HG03097 (cell line): ENCODE results near the gene ZNF212.

ENCODE experiments used
- ATAC-seq: cut with Tn5 transposase; IDR thresholded peaks from one replicate; pipeline ENCODE4 v1.9.1; 2021; ENCODE audit not compliant: unreplicated experiment, low FRiP score

The ZNF212 gene

DNA sequence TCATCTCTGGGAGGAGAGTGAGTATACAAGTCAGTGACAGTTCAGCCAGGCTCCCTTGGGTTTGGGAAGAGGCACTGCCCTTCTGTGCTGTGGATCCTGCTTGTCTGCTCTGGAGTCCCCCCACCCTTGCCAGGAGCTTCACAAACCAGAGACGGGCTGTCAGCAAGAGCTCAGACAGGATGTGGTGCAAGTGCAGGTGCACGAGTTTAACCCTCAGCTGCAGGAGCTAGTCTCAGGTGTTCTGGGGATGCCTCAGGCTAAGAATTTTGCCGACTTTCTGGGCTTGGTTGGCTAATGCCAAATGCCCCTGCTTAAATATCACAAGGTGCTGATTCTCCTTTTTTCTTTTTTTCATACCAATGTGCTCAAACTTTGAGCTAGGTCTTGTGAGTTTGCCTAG lies 44.9 kb downstream of the ZNF212 start:
- ATAC-seq: no peak

DNA sequence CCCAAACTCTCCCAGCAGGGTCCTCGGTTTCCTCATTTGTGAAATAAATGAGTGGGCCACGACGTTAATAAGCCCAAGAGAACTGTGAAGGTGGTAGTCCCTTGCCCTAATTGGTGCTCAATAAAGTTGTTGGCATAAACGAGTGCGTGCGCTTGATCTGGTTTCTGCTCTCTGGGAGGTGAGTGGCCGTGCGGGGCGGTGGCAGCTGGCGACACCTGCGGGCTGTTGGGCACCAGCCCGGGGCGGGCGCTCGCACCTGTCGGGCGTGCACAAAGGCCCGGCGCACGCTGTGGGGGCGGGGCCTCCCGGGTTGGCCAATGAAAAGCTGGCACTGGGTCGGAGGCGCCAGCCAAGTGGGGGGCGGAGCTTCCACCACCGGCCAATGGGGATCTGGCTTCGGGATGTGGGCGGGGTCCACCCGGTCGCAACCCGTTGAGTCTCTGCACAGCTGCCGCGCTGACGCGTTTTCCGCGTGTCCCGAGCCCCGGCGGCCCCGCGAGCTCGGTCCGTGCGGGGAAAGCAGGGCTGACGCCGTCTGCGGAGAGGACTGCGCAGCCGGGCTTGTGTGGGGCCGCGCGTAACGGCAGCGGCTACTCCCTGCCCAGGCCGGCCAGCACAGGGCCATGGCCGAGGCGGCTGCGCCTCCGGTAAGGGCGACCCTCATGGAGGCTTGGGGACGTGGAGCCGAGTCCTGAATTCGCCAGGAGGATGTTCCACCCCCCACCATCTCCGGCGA lies 45.6 kb downstream of the ZNF212 start:
- ATAC-seq: peak; percentile 98

DNA sequence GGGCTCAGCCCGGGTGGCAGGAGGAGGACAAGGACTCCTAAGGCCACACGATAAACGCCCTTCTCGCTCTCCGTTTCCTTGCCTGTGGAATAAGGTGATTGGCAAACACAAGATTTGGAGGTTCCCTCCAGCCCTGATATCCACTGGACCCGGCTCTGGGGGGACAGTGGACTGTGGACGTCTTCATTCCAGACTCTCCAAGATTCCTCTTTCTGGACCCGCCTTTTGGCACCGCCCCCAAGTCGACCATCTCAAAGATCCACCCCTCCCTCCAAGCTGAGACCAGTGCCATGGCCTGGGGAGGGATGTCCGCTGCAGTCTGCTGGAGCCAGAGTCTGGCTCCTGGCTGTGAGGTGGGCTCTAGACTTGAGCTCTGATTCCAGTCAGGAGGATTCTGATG lies 46.2 kb downstream of the ZNF212 start:
- no peak for ATAC-seq

DNA sequence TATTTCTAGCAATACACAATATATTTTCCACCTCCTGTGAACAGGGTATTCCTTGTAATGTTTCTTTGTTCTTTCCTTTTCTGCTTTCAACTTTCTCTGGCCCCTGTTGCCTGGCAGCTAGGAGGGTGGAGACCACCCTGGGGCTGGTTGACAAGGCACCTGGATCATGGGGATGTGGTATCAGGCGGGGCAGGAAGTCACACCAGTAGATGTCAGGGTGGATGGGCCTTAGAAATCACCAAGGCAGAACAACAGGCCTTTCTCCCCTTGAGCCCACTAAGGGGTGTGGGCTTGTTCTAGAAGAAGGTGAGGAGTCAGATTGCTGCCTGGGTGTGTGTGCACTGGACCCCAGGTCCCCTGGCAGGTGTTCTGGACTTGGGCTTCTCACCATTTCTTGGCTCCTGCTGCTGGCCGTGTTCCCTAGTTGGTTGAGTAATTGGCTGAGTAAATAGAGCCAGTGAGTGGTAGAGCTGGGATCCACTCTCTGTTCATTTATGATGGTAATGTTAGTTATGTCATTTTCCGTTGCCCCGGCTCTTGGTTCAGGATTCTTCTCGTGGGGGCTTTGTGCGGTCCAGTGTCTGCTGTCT lies 47.5 kb downstream of the ZNF212 start:
- no peak for ATAC-seq

DNA sequence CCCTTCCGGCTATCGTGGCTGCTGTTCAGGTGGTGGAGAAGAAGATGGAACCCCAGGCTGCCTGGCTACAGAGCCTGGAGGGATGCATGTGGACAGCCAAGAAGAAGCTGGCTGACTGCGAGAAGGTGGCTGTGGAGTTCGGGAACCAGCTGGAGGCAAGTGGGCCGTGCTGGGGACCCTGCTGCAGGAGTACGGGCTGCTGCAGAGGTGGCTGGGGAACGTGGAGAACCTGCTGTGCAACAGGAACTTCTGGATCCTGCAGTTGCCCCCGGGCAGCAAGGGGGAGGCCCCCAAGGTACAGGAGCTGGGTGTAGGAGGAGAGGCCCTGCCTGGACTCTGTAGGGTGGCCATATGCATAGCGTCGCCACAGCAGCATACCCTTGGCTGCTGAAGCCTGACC lies 48.2 kb downstream of the ZNF212 start:
- ATAC-seq: no peak

DNA sequence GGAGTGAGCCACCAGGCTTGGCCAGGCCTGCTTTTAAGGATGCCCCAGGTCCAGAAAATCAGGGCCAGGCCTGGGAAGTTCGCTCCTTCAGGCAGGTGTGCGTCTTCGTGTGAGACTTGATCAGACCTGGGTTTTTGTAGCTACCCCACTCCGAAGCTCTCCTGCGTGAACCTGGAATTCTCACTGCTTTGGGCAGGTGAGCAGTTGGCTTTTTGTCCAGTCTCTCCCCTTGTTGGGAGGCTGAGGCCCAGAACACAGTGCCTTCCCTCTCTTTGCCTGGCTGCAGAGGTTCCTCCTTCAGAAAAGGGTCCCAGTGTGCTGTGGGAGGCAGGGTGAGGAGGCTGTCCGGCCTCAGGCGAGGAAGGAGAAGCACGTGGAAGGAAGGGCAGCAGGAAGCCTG lies 49.8 kb downstream of the ZNF212 start:
- ATAC-seq: no peak

DNA sequence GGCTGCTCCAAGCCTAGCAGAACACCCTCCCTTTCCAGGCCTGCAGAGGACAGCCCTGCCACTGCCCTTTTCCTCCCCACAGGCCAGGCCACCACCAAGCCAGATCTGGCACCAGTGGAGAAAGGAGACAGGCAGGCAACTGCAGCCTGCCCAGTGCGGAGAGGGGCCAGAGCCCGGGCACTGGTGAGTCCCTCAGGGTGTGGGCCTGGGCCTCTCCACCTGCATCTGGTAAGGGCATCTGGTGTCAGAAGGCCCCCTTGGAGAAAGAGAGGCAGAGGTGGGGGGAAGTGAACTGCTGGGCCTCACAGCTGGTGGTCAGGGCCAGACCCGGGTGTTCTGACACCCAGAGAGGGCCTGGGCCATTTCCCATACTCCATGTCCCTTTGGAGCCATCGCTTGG lies 50.4 kb downstream of the ZNF212 start:
- ATAC-seq: no peak

DNA sequence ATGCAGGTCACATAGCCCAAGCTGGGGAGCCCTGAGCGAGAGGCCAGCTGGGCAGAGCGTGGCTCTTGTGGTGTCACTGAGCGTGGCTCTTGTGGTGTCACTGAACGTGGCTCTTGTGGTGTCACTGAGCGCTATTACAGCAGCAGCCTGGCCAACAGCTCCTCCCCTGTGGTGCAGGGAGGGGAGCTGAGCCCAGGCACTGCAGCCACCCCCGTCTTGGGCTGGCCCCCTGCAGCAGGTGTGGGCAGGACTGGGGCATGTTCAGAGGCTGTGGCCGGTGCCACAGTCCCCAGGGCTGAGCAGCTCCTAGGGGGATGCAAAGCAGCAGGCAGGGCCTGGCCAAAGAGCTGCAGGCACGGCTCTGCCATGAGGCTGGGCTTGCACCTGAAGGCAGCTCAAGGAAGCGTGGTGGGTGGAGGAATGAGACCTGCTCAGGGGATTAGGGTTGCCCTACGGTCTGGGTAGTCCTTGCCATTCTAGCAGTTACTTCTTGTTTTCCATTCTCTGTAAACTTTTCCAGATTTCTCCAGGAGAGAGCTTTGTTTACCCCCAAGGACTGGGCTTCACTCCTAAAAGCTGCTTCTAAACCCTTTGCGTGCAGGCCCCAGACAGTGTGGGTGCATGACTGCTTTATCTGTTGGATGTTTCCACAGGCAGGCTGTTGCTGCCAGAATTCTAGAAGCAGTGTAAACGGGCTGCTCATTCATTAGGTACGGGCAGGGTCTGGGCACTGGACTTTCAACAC lies 51.8 kb downstream of the ZNF212 start:
- ATAC-seq: no peak

DNA sequence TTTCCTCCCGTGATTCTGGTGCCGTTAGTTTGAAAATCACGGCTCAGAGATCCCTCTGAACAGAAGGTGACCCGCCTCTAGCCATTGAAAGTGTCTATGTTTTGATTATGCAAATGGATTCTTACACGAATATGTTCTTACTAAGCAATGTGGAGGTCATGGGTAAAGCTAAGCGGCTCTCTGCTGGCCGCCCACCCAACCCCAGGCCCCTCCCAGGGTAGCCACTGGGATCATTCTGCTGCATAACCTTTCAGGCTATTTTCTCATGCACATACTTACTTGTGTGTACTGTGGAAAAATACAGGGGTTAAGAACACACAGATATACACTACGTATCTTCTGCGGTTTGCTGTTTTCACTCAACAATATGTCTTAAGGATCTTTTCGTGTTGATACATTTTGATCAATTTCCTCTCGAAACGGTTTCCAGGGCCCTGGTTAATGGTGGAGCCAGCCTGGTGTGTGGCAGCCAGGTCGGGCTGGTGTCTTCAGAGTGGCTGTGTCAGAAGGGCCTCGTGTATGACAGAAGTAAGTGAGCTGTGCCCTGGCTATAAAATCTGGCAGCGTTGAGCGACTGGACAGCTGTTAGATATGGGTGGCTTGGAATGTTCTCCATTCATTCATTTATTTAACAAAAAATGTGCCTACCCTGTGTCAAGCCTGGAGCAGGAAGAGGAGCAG lies 52.5 kb downstream of the ZNF212 start:
- ATAC-seq: no peak

DNA sequence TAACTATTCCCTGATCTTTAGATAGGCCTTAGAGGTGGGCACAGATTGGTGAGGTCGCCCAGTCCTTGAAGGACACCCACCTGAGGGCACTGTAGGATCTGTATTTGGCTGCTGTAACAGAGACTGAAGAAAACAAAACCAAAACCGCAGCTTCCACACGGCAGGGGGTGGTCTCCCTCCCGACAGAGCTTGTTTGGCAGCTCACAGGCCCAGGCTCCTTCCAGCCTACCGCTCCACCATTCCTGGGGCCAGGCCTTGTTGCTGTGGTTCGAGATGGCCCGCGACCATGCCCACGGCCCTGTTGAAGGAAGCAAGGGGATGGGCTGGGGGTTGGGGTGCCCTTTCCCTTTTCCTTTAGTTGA lies 53.0 kb downstream of the ZNF212 start:
- ATAC-seq: no peak

DNA sequence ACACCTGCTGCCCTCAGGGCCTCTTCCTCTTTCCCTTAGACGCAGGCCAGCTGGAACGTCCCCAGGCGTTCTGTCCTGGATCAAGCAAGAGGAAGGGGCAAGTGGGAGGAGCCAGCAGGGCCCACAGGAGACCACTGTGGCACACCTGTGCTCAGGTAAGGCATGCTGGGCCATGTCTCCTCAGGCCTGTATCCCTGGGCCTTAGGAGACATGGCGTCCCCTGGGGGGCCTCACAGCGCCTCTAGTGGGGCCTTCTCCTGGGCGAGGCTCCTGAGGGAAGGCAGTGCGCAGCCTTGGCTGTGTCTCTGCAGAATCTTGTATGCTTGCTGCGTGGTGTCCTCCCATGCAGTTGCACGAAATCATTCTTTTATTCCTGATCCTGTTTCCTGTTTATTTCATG lies 53.9 kb downstream of the ZNF212 start:
- ATAC-seq: no peak

DNA sequence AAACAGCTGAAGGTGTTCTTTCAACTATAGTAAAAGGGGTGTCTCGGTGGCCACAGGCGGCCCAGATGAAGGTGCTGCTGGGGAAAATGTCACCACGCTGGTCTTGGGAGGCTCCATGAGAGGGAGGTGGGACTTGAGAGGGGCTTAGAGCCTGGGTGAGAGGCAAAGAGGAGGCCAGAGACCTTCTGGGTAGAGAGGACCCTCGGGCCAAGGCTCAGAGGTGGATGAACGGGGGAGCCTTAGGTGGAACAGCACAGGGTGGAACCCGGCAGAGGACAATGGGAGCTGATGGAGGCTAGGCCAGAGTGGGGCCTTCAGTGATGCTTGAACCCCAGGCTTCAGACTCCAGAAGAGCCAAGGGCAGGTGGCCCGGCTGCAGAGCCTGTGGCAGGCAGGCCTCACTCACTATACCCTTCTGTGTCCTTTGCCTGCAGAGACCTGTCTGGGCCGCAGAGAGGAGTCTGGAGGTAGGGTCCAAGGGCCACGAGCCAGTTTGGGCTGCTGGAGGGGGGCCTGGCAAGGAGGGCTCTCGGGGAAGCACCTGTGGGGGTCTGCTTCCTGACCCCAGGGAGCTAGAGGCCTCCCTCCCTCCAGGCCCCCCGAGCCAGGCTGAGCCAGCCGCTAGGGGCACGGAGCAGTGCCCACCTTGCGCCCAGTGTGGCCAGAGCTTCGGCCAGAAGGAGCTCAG lies 54.6 kb downstream of the ZNF212 start:
- no peak for ATAC-seq

DNA sequence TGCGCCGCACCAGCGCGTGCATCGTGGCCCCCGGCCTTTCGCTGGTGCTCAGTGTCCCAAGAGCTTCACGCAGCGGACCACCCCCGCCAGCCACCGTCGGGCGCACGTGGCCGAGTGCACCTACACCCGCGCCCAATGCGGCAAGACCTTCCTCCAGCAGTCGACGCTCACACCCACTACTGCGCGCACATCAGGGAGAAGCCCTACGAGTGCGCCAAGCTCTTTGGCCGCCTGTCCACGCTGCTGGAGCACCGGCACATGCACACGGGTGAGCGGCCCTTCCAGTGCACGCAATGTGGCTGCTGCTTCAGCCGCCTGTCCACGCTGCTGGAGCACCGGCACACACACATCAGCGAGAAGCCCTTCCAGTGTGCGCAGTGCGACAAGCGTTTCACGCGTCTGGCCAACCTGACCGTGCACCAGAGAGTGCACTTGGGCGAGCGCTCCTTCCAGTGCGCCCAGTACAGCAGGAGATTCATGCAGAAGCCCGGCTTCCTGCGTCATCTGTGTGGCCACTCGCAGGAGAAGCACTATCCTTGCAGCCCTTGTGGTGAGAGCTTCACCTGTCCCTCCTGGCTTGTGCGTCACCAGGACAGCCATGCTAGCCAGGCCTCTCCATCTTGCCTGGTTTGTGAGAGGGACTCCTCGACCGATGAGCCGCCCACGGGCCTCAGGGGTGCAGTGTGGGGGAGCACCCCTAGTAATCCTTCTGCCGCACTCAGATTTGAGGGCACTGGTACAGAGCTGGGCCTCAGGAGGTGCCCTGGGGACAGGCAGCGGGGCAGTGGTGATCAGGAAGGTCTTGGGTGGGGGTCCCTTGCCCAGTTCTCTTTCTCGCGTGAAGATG lies 55.4 kb downstream of the ZNF212 start:
- ATAC-seq: no peak

DNA sequence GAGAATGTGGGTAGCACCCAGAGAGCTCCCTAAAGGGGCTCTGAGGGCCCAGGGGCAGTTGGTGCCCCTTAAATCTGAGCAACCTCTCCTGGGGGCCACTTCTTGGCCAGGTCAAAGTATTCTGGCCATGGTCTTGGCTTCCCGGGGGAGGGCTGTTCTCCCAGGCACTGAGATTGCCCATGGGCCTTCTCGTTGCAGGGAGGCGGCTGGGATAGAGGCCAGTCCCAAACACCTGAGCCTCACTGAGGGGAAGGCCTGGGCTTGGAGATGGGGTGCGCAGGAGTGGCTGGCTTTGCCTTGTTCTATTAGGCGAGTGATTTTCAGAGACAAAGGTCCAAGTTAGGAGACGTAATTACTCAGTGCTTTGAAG lies 56.0 kb downstream of the ZNF212 start:
- no peak for ATAC-seq

DNA sequence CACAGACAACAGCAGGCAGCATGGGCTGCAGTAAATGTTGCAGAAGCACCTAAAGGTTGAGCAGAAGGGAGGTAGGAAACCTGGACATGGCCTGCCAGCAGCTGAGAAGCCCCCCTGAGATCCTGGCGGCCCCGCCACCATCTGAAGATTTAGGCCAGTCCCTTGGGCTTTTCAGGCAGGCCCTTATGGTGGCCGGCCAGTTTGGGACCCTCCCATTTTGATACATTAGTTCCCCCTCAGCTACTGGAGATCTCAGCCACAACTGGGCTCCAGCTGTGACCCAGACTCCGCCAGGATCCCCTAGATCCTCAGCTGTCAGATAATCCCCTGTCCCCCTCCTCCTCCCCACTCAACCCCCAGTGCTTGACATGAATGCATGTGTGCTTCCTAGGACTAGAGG lies 56.9 kb downstream of the ZNF212 start:
- no peak for ATAC-seq

DNA sequence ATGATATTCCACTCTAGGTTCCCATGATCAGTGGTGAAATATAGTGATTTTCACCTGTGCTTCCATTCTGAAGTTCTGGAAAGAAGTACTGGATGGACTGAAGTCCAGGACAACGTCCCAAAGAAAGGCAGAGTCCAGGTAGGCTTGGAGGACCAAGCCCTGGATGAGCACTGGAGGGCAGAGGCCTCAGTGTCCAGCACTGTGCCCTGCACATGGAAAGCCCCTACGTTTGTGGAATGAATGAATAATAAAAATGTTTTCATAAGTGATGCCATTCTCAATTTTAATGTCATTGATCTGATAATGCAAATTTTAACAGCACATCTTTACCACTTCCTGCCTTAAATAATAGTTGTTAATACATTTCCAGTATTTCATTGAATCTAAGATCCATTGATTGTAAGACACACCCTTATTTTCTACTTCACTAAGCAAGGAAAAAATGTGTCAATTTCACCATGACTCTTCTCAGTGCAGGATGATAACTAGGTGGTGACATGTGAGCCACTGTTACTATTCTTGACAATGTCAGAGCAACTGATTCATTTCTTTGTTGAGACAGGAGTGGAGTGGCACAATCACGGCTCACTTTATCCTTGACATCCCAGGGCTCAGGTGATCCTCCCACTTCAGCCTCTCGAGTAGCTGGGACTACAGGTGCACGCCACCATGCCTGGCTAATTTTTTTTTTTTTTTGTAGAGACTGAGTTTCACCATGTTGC lies 57.7 kb downstream of the ZNF212 start:
- ATAC-seq: no peak

DNA sequence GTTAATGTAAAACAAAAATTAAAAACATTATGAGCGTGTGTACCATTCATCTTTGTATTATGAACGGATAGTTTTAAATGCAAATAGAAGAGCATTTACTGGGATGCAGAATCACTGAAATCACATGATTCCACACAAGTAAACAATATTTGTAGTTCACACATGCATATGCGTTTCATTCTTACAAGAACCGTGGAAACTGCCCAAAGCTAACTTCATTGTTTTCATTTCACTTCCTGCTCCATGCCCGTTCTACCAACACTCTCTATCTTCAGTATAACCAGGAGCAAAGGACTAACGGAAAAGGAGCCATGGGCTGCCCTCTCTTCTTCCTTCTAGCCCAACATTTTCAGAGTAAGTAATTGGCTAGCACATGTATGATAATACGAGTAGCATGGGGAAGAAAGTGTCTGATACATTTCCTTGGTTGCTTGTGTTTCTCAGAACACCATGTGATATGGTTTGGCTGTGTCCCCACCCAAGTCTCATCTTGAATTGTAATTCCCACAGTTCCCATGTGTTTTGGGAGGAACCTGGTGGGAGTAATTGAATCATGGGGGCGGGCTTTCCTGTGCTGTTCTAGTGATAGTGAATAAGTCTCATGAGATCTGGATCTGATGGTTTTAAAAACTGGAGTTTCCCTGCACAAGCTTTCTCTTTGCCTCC lies 61.3 kb downstream of the ZNF212 start:
- no peak for ATAC-seq

DNA sequence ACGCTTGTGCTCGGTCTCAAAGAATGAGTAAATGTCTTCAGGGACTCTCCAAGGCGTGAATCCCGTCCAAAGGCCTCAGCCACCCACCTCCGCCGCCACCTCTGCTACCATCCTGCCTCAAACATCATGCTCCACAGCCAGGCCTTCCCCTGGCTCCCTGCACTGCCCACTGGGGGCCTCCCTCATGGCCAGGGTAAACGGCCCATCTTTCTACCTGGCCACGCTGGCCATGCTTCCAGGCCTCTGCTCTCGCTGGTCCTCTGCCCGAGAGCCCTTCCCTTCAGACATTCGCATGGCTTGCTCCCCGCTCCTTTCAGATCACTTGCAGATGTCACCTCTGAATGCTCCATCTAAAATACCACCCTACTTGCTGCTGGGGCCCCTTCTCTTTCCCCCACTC lies 62.8 kb downstream of the ZNF212 start:
- ATAC-seq: no peak

DNA sequence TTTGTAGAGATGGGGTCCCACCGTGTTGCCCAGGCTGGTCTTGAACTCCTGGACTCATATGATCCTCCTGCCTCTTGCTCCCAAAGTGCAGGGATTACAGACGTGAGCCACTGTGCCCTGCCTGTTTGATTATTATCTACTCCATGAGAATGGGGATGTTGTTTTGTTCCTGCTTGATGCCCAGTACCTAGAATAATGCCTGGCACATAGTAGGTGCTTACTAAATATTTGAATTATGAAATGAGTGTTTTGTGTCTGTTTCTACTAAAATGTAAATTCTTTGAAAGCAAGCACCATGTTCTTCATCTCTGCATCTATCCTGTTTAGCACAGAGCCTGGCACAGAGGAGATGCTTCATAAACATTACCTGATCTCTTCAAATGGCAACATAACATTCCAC lies 63.4 kb downstream of the ZNF212 start:
- ATAC-seq: no peak
